Measurements from ENCODE around the gene PPFIBP1. TPM values are rescaled to one million over a fixed set of nuclear protein-coding genes. Genes with fewer than 3 reads are reported as not detected.

PPFIBP1 gene
- total RNA-seq, 2 donors from 2014 or later, result 61.3 to 121 TPM

DNA sequence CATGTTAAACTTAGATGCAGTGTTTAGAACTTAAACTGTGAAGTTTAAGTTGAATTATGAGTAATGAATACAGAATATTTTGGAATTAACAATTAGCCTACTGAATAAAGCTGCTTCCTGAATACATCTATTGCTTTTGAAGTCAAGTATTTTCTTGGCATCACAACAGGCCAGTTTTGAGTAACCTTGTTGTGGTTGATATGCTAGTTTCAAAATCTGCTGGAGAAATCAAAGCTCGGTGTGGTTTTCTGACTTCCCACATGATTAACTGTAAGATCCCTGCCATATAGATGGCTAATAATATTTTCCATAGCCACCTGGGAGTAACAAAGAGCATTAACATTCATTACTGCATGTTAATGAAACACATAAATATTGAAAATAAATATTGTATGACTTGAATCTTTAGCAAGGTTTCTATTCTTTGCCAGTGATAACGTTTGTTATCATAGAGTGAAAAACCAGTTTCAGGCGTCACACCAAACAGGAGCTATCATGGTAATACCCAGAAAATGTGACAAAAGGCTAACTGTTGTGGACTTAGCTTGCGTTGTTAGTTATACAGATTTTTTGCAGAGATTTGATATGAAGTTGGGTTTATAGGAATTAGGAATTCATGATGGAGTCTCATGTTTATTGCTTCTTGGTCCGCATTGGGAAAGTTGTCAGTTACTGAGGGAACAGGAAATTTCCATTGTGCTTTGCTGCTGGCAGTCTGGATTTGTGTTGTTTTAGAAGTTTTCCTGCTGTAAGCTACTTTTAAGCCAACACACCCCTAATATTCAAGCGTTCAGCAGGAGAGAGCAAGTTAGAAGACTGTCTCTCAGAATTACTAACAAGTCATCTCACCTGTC is 32.1 kb downstream of the PPFIBP1 start:
- intact Hi-C loops (cut with DNase I), result no loop called here
- TF ChIP-seq, protein P1, sequence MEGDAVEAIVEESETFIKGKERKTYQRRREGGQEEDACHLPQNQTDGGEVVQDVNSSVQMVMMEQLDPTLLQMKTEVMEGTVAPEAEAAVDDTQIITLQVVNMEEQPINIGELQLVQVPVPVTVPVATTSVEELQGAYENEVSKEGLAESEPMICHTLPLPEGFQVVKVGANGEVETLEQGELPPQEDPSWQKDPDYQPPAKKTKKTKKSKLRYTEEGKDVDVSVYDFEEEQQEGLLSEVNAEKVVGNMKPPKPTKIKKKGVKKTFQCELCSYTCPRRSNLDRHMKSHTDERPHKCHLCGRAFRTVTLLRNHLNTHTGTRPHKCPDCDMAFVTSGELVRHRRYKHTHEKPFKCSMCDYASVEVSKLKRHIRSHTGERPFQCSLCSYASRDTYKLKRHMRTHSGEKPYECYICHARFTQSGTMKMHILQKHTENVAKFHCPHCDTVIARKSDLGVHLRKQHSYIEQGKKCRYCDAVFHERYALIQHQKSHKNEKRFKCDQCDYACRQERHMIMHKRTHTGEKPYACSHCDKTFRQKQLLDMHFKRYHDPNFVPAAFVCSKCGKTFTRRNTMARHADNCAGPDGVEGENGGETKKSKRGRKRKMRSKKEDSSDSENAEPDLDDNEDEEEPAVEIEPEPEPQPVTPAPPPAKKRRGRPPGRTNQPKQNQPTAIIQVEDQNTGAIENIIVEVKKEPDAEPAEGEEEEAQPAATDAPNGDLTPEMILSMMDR (IDR thresholded peaks at IDR 0.05), result no peak
- TF ChIP-seq POLR2AphosphoS5 (IDR thresholded peaks at IDR 0.05) (no peak), POLR2A (IDR thresholded peaks at IDR 0.05) (no peak)
- H3K36me3 ChIP-seq, result no peaks in the 10 kb centered on the region
- peak overlapping the region; percentile 43 to 47 for H3K27ac ChIP-seq
- WGBS, result 30% methylated on average over 6 of the region's 6 CpGs
- no peak overlapping the region for H3K4me3 ChIP-seq
- no peak for DNase-seq (ENCODE audit: low spot score)
- peaks cover 15% of the 10 kb centered on the region for H3K4me1 ChIP-seq (replicated peaks)
- H3K27me3 ChIP-seq (replicated peaks; ENCODE audit: insufficient read depth), result no peaks in the 10 kb centered on the region
- H3K9me3 ChIP-seq, result no peaks in the 10 kb centered on the region

DNA sequence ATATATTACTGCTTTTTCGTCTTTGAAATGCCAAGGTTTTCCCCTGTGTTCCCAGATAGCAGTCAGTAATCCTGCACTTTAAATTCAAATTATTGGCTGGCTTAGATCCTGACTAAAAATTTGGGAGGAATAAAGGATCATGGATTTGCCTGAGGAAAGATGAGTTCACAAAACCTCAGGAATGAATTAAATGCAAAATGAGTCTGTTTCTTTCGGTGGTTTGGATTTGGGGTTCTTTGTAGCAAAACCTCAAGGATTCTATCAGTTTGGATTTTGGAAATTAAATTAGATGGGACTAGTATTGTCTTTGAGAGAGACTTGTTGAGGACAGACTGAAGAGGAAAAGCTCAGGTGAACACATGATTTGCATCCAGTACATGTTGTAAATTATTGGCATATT is 36.1 kb downstream of the PPFIBP1 start:
- Histone ChIP-seq H3K27me3 (replicated peaks; ENCODE audit: insufficient read depth) (no peaks in the 10 kb centered on the region), H3K4me3 (no peak overlapping the region), H3K4me1 (replicated peaks) (peaks cover 6% of the 10 kb centered on the region), H3K27ac (no peak overlapping the region), H3K9me3 (no peaks in the 10 kb centered on the region), H3K36me3 (no peaks in the 10 kb centered on the region)
- DNase-seq (ENCODE audit: low spot score), result no peak
- WGBS, result 73% methylated on average over 2 of the region's 2 CpGs
- TF ChIP-seq POLR2A (IDR thresholded peaks at IDR 0.05), result no peak
- TF ChIP-seq, protein P1 (IDR thresholded peaks at IDR 0.05), result no peak
- TF ChIP-seq POLR2AphosphoS5 (IDR thresholded peaks at IDR 0.05), result no peak
- intact Hi-C loops (cut with DNase I), result no loop called here

GRCh38 chr12:27561535-27562350 is 37.7 kb downstream of the PPFIBP1 start:
- DNase-seq (ENCODE audit: low spot score), result no peak
- no peaks in the 10 kb centered on the region for H3K4me1 ChIP-seq (replicated peaks)
- WGBS, result 58% methylated on average over 6 of the region's 6 CpGs
- no peak overlapping the region for H3K4me3 ChIP-seq
- intact Hi-C loops (cut with DNase I), result no loop called here
- no peak overlapping the region for H3K27ac ChIP-seq
- TF ChIP-seq POLR2AphosphoS5 (IDR thresholded peaks at IDR 0.05) (no peak), POLR2A (IDR thresholded peaks at IDR 0.05) (no peak)
- TF ChIP-seq, protein P1 (IDR thresholded peaks at IDR 0.05), result no peak
- H3K36me3 ChIP-seq, result no peaks in the 10 kb centered on the region
- H3K9me3 ChIP-seq, result no peaks in the 10 kb centered on the region
- no peaks in the 10 kb centered on the region for H3K27me3 ChIP-seq (replicated peaks; ENCODE audit: insufficient read depth)

- no peak for DNase-seq (ENCODE audit: low spot score)
- intact Hi-C loops (cut with DNase I), result no loop called here
- Histone ChIP-seq H3K9me3 (no peaks in the 10 kb centered on the region), H3K36me3 (no peaks in the 10 kb centered on the region), H3K27ac (no peak overlapping the region), H3K4me3 (no peak overlapping the region), H3K27me3 (replicated peaks; ENCODE audit: insufficient read depth) (no peaks in the 10 kb centered on the region), H3K4me1 (replicated peaks) (no peaks in the 10 kb centered on the region)
- no peak for TF ChIP-seq POLR2A (IDR thresholded peaks at IDR 0.05)
- no peak for TF ChIP-seq POLR2AphosphoS5 (IDR thresholded peaks at IDR 0.05)
- TF ChIP-seq, protein P1 (IDR thresholded peaks at IDR 0.05), result no peak
- WGBS, result 72% methylated on average over 9 of the region's 9 CpGs
Measured at GRCh38 chr12:27564612-27565213, 40.7 kb downstream of the PPFIBP1 start.

Data from prostate gland (tissue), 2 donors.